HepG2 (cell line): ENCODE data around the gene CPXM1. TPM values are rescaled to one million over a fixed set of nuclear protein-coding genes. Genes with fewer than 3 reads are reported as not detected.

Source experiments
- CBX5 ChIP-seq: sonication (generic); formaldehyde crosslinking; IDR thresholded peaks from 2 replicates; pipeline ENCODE4 v1.4.0; 2020; ENCODE audit warnings: missing genetic modification reagents, borderline replicate concordance
- GZF1 ChIP-seq: sonication (generic); formaldehyde crosslinking; IDR thresholded peaks from 2 replicates; pipeline ENCODE4 v1.5.1; 2020; ENCODE audit warnings: mild to moderate bottlenecking, missing genetic modification reagents
- KAT2B ChIP-seq: fragments of 150-350 bp; IDR thresholded peaks from 2 replicates; pipeline ENCODE4 v1.6.1; 2014; ENCODE audit warnings: low read depth, low read length, borderline replicate concordance
- KAT8 ChIP-seq: IDR thresholded peaks from 2 replicates; pipeline ENCODE4 v1.6.1; 2016; ENCODE audit warnings: missing genetic modification reagents, missing compliant biosample characterization
- KDM4B ChIP-seq: sonication (generic); formaldehyde crosslinking; IDR thresholded peaks from 2 replicates; pipeline ENCODE4 v1.4.0; 2020; ENCODE audit warnings: missing genetic modification reagents
- KLF16 ChIP-seq, 2 experiments: sonication (generic) in 1 of 2; formaldehyde crosslinking in 1 of 2; IDR thresholded peaks; 2 replicates each; pipeline versions ENCODE4 v1.6.1 to v1.8.0; 2016 to 2023; ENCODE audit warnings: missing genetic modification reagents in 2 of 2, missing compliant biosample characterization in 1 of 2
- PAWR ChIP-seq: sonication (generic); formaldehyde crosslinking; IDR thresholded peaks from 2 replicates; pipeline ENCODE4 v1.4.0; 2020; ENCODE audit warnings: missing genetic modification reagents, mild to moderate bottlenecking, borderline replicate concordance
- PHF5A ChIP-seq: IDR thresholded peaks from one replicate; pipeline ENCODE4 v1.6.1; 2018; ENCODE audit warnings: low read depth, missing genetic modification reagents; ENCODE audit not compliant: unreplicated experiment
- ZNF329 ChIP-seq: sonication (generic); formaldehyde crosslinking; IDR thresholded peaks from 2 replicates; pipeline ENCODE4 v1.9.0; 2021; ENCODE audit warnings: low read depth, mild to moderate bottlenecking, missing genetic modification reagents
- ZNF501 ChIP-seq: sonication (generic); formaldehyde crosslinking; IDR thresholded peaks from 2 replicates; pipeline ENCODE4 v1.5.1; 2020; ENCODE audit warnings: mild to moderate bottlenecking, moderate library complexity, missing genetic modification reagents
- ZSCAN22 ChIP-seq: sonication (generic); formaldehyde crosslinking; IDR thresholded peaks from 2 replicates; pipeline ENCODE4 v1.4.0; 2020; ENCODE audit warnings: mild to moderate bottlenecking, missing genetic modification reagents
- polyA plus RNA-seq, 8 experiments: library from polyadenylated mRNA; depleted of rRNA in 3 of 8; stranded (reverse) in 7 of 8; unstranded in 1 of 8; fragments of >200 nt; fragmentation: Illumina TruSeq in 4 of 8; extraction: Trizol in 4 of 8; gene quantifications; 2 replicates each; pipeline versions ENCODE4 v1.2.1 to v1.2.3, GENCODE V29; 2011 to 2016; ENCODE audit warnings: low read depth in 4 of 8, missing spikeins in 1 of 8, mixed read lengths in 1 of 8; ENCODE audit not compliant: insufficient read depth in 1 of 8
- total RNA-seq, 5 experiments: library from RNA; depleted of rRNA; stranded (reverse); fragments of >200 nt; fragmentation: Illumina TruSeq; extraction: Trizol; gene quantifications; 2 replicates each; pipeline ENCODE4 v1.2.3, GENCODE V29; 2016; ENCODE audit warnings: low read depth in 1 of 5
- TF ChIP-seq, protein P1 (sequence below): sonication (generic); formaldehyde crosslinking; IDR thresholded peaks from 2 replicates; pipeline ENCODE4 v1.4.0; 2020; ENCODE audit warnings: missing genetic modification reagents
- TF ChIP-seq, protein P2 (sequence below): IDR thresholded peaks from 2 replicates; pipeline ENCODE4 v1.6.1; 2012; ENCODE audit warnings: low read length, improper control_type of control experiment
- TF ChIP-seq, protein P3 (sequence below): sonication (generic); formaldehyde crosslinking; IDR thresholded peaks from 2 replicates; pipeline ENCODE4 v1.8.0; 2022; ENCODE audit warnings: low read depth, missing genetic modification reagents
- TF ChIP-seq, protein P4 (sequence below): sonication (generic); formaldehyde crosslinking; IDR thresholded peaks from 2 replicates; pipeline ENCODE4 v1.5.0; 2020; ENCODE audit warnings: mild to moderate bottlenecking, missing genetic modification reagents, borderline replicate concordance
- TF ChIP-seq, protein P5 (sequence below): sonication (generic); formaldehyde crosslinking; IDR thresholded peaks from 2 replicates; pipeline ENCODE4 v1.4.0; 2020; ENCODE audit warnings: mild to moderate bottlenecking, missing genetic modification reagents

CPXM1 gene
- total and polyA plus RNA-seq, 2 of the 13 experiments (the other 11 are each of a cell fraction or from before 2014, with no cell fraction given) = 0.07 TPM; not detected in 1

DNA sequence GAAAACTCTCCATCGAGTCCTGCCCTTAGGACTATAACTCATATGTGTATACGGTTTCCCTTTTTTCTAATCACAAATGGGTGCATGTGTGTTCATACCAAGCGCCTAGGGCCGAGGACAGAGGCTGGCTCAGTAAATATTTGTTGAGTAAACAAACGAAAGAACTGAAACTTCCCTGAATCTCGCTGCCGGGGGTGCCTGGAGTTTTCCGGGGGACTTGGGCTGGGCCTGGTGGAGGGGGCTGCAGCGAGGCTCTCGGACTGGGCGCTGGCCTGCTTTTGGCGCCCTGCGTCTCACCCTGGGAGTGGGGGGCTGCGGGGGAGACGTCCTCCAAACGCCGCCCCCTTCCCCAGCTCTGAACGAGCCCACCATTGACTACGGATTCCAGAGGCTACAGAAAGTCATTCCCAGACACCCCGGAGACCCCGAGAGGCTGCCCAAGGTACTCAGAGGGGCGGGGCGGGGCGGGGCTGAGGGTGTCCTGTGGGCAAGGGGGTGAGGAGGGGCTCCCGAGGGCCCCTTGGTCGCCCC lies 49.0 kb downstream of the CPXM1 start (continued):
- TF ChIP-seq, protein P1, sequence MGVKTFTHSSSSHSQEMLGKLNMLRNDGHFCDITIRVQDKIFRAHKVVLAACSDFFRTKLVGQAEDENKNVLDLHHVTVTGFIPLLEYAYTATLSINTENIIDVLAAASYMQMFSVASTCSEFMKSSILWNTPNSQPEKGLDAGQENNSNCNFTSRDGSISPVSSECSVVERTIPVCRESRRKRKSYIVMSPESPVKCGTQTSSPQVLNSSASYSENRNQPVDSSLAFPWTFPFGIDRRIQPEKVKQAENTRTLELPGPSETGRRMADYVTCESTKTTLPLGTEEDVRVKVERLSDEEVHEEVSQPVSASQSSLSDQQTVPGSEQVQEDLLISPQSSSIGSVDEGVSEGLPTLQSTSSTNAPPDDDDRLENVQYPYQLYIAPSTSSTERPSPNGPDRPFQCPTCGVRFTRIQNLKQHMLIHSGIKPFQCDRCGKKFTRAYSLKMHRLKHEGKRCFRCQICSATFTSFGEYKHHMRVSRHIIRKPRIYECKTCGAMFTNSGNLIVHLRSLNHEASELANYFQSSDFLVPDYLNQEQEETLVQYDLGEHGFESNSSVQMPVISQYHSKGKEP (CRISPR knock-in tag) = no peak
- no peak for TF ChIP-seq ZNF501 (CRISPR knock-in tag)
- TF ChIP-seq, protein P2, sequence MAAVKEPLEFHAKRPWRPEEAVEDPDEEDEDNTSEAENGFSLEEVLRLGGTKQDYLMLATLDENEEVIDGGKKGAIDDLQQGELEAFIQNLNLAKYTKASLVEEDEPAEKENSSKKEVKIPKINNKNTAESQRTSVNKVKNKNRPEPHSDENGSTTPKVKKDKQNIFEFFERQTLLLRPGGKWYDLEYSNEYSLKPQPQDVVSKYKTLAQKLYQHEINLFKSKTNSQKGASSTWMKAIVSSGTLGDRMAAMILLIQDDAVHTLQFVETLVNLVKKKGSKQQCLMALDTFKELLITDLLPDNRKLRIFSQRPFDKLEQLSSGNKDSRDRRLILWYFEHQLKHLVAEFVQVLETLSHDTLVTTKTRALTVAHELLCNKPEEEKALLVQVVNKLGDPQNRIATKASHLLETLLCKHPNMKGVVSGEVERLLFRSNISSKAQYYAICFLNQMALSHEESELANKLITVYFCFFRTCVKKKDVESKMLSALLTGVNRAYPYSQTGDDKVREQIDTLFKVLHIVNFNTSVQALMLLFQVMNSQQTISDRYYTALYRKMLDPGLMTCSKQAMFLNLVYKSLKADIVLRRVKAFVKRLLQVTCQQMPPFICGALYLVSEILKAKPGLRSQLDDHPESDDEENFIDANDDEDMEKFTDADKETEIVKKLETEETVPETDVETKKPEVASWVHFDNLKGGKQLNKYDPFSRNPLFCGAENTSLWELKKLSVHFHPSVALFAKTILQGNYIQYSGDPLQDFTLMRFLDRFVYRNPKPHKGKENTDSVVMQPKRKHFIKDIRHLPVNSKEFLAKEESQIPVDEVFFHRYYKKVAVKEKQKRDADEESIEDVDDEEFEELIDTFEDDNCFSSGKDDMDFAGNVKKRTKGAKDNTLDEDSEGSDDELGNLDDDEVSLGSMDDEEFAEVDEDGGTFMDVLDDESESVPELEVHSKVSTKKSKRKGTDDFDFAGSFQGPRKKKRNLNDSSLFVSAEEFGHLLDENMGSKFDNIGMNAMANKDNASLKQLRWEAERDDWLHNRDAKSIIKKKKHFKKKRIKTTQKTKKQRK = no peak
- TF ChIP-seq KAT8 (CRISPR knock-in tag) = no peak
- TF ChIP-seq CBX5 (CRISPR knock-in tag) = no peak
- TF ChIP-seq KAT2B = no peak
- no peak for TF ChIP-seq ZSCAN22 (CRISPR knock-in tag)
- TF ChIP-seq ZNF329 (CRISPR knock-in tag) = no peak
- TF ChIP-seq, protein P3, sequence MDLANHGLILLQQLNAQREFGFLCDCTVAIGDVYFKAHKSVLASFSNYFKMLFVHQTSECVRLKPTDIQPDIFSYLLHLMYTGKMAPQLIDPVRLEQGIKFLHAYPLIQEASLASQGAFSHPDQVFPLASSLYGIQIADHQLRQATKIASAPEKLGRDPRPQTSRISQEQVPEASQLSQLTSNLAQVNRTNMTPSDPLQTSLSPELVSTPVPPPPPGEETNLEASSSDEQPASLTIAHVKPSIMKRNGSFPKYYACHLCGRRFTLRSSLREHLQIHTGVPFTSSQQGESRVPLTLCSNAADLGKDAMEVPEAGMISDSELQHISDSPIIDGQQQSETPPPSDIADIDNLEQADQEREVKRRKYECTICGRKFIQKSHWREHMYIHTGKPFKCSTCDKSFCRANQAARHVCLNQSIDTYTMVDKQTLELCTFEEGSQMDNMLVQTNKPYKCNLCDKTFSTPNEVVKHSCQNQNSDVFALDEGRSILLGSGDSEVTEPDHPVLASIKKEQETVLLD (CRISPR knock-in tag) = no peak
- no peak for TF ChIP-seq PAWR (CRISPR knock-in tag)
- TF ChIP-seq GZF1 (CRISPR knock-in tag) = no peak
- TF ChIP-seq KDM4B (CRISPR knock-in tag) = no peak
- TF ChIP-seq, protein P4, sequence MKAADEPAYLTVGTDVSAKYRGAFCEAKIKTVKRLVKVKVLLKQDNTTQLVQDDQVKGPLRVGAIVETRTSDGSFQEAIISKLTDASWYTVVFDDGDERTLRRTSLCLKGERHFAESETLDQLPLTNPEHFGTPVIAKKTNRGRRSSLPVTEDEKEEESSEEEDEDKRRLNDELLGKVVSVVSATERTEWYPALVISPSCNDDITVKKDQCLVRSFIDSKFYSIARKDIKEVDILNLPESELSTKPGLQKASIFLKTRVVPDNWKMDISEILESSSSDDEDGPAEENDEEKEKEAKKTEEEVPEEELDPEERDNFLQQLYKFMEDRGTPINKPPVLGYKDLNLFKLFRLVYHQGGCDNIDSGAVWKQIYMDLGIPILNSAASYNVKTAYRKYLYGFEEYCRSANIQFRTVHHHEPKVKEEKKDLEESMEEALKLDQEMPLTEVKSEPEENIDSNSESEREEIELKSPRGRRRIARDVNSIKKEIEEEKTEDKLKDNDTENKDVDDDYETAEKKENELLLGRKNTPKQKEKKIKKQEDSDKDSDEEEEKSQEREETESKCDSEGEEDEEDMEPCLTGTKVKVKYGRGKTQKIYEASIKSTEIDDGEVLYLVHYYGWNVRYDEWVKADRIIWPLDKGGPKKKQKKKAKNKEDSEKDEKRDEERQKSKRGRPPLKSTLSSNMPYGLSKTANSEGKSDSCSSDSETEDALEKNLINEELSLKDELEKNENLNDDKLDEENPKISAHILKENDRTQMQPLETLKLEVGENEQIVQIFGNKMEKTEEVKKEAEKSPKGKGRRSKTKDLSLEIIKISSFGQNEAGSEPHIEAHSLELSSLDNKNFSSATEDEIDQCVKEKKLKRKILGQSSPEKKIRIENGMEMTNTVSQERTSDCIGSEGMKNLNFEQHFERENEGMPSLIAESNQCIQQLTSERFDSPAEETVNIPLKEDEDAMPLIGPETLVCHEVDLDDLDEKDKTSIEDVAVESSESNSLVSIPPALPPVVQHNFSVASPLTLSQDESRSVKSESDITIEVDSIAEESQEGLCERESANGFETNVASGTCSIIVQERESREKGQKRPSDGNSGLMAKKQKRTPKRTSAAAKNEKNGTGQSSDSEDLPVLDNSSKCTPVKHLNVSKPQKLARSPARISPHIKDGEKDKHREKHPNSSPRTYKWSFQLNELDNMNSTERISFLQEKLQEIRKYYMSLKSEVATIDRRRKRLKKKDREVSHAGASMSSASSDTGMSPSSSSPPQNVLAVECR = peak; percentile 26; the same call in 1 of the 2 replicates
- no peak; a peak in 1 of 4 replicates for TF ChIP-seq KLF16 (CRISPR knock-in tag; IDR thresholded peaks at IDR 0.05)
- no peak for TF ChIP-seq PHF5A (CRISPR knock-in tag)
- TF ChIP-seq, protein P5, sequence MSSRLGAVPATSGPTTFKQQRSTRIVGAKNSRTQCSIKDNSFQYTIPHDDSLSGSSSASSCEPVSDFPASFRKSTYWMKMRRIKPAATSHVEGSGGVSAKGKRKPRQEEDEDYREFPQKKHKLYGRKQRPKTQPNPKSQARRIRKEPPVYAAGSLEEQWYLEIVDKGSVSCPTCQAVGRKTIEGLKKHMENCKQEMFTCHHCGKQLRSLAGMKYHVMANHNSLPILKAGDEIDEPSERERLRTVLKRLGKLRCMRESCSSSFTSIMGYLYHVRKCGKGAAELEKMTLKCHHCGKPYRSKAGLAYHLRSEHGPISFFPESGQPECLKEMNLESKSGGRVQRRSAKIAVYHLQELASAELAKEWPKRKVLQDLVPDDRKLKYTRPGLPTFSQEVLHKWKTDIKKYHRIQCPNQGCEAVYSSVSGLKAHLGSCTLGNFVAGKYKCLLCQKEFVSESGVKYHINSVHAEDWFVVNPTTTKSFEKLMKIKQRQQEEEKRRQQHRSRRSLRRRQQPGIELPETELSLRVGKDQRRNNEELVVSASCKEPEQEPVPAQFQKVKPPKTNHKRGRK (CRISPR knock-in tag) = no peak
